GM23248 (cell line): ENCODE data around the gene M6PR. TPM values are rescaled to one million over a fixed set of nuclear protein-coding genes. Genes with fewer than 3 reads are reported as not detected.

Source experiments
- DNase-seq: peaks from one replicate; pipeline ENCODE4 v3.0.0-alpha.2; 2015
- H2AFZ ChIP-seq: fragments of 200-600 bp; sonication (generic); 2 replicates; pipeline ENCODE4 v1.6.1; 2016; ENCODE audit warnings: antibody characterized with exemption
- H3F3A ChIP-seq: fragments of 200-600 bp; sonication (generic); 2 replicates; pipeline ENCODE4 v1.6.1; 2016; ENCODE audit warnings: mild to moderate bottlenecking, antibody characterized with exemption, mixed run types; ENCODE audit not compliant: insufficient read depth
- H3K27ac ChIP-seq: fragments of 200-600 bp; sonication (generic); 2 replicates; pipeline ENCODE4 v1.5.1; 2016; ENCODE audit warnings: mild to moderate bottlenecking
- H3K27me3 ChIP-seq: fragments of 200-600 bp; sonication (generic); replicated peaks from 2 replicates; pipeline ENCODE4 v1.6.1; 2016; ENCODE audit warnings: mild to moderate bottlenecking; ENCODE audit not compliant: insufficient read depth
- H3K36me3 ChIP-seq: fragments of 200-600 bp; sonication (generic); 2 replicates; pipeline ENCODE4 v1.6.1; 2016; ENCODE audit warnings: low read depth, mild to moderate bottlenecking
- H3K4me1 ChIP-seq: fragments of 200-600 bp; sonication (generic); 2 replicates; pipeline ENCODE4 v1.6.1; 2016; ENCODE audit warnings: mild to moderate bottlenecking; ENCODE audit not compliant: insufficient read depth
- H3K4me2 ChIP-seq: fragments of 200-600 bp; sonication (generic); one replicate; pipeline ENCODE4 v1.6.1; 2016; ENCODE audit warnings: mild to moderate bottlenecking; ENCODE audit not compliant: unreplicated experiment
- H3K4me3 ChIP-seq: fragments of 200-600 bp; sonication (generic); 2 replicates; pipeline ENCODE4 v1.5.1; 2016; ENCODE audit warnings: mild to moderate bottlenecking
- H3K79me2 ChIP-seq: fragments of 200-600 bp; sonication (generic); 2 replicates; pipeline ENCODE4 v1.6.1; 2016; ENCODE audit warnings: mild to moderate bottlenecking; ENCODE audit not compliant: insufficient read depth
- H3K9ac ChIP-seq: fragments of 200-600 bp; sonication (generic); 2 replicates; pipeline ENCODE4 v1.6.1; 2016; ENCODE audit warnings: mild to moderate bottlenecking
- H3K9me2 ChIP-seq: fragments of 200-600 bp; sonication (generic); 2 replicates; pipeline ENCODE4 v1.6.1; 2016; ENCODE audit warnings: mixed run types, mild to moderate bottlenecking, moderate library complexity; ENCODE audit not compliant: insufficient read depth
- H3K9me3 ChIP-seq: fragments of 200-600 bp; sonication (generic); one replicate; pipeline ENCODE4 v1.6.1; 2017; ENCODE audit warnings: low read depth
- H4K20me1 ChIP-seq: fragments of 200-600 bp; sonication (generic); 2 replicates; pipeline ENCODE4 v1.6.0; 2016; ENCODE audit not compliant: insufficient read depth
- EZH2 ChIP-seq: fragments of 200-600 bp; sonication (generic); IDR thresholded peaks from 2 replicates; pipeline ENCODE4 v1.6.1; 2018; ENCODE audit warnings: antibody characterized with exemption, mild to moderate bottlenecking; ENCODE audit not compliant: insufficient read depth, poor library complexity, severe bottlenecking
- EZH2phosphoT487 ChIP-seq: fragments of 200-600 bp; sonication (generic); IDR thresholded peaks from 2 replicates; pipeline ENCODE4 v1.6.1; 2018; ENCODE audit warnings: antibody characterized with exemption, moderate library complexity, mild to moderate bottlenecking, low read depth; ENCODE audit not compliant: insufficient read depth
- WGBS, 2 experiments: methylation state at CpG; one replicate each; pipeline ENCODE4 v1.1.6; 2015 to 2017; ENCODE audit warnings: low lambda C conversion rate in 2 of 2, low coverage in 1 of 2; ENCODE audit errors: missing lambda C conversion rate in 2 of 2; 5-methylcytosine and 5-hydroxymethylcytosine counted together
- in situ Hi-C: fragments of 300-500 bp; cut with MboI; formaldehyde crosslinking; loops from 2 replicates; pipeline ENCODE4 v1.15.0; 2020
- polyA plus RNA-seq: library from polyadenylated mRNA; unstranded; fragments of >200 nt; fragmentation: Nextera tagmentation; extraction: Ambion mirVana; gene quantifications from 2 replicates; pipeline ENCODE4 v1.2.1, GENCODE V29; 2016
- total RNA-seq: library from RNA; depleted of rRNA; stranded (reverse); fragments of >200 nt; shearing (Covaris generic); gene quantifications from 2 replicates; pipeline ENCODE4 v1.2.3, GENCODE V29; 2014

M6PR gene
- total and polyA plus RNA-seq, 2 experiments from 2014 or later: 84.8 to 90.0 TPM

GRCh38 chr12:8985213-8985754, 35.8 kb upstream of the M6PR start:
- no peak overlapping the region for H2AFZ ChIP-seq
- TF ChIP-seq EZH2 (no peak), EZH2phosphoT487 (no peak)
- H3K9me2 ChIP-seq: no peaks in the 10 kb centered on the region
- no peak overlapping the region for H3K4me2 ChIP-seq
- no peaks in the 10 kb centered on the region for H3K9me3 ChIP-seq
- H3K4me3 ChIP-seq: no peak overlapping the region
- in situ Hi-C loops: no loop called here
- H3K36me3 ChIP-seq: no peaks in the 10 kb centered on the region
- no peaks in the 10 kb centered on the region for H3F3A ChIP-seq
- no peak overlapping the region for H3K9ac ChIP-seq
- 14 to 40% methylated on average over 1 of the region's 1 CpG for WGBS, 2 experiments
- H3K4me1 ChIP-seq: no peaks in the 10 kb centered on the region
- H3K27ac ChIP-seq: no peak overlapping the region
- no peak for DNase-seq
- no peaks in the 10 kb centered on the region for H3K79me2 ChIP-seq
- H3K27me3 ChIP-seq: no peaks in the 10 kb centered on the region
- no peaks in the 10 kb centered on the region for H4K20me1 ChIP-seq

GRCh38 chr12:8980137-8980536, 30.7 kb upstream of the M6PR start:
- no peaks in the 10 kb centered on the region for H3F3A ChIP-seq
- H3K27me3 ChIP-seq: no peaks in the 10 kb centered on the region
- H3K4me1 ChIP-seq: no peaks in the 10 kb centered on the region
- no peak for DNase-seq
- TF ChIP-seq EZH2: no peak
- TF ChIP-seq EZH2phosphoT487: no peak
- H3K4me2 ChIP-seq: no peak overlapping the region
- no peak overlapping the region for H3K9ac ChIP-seq
- no peak overlapping the region for H3K4me3 ChIP-seq
- H3K9me2 ChIP-seq: no peaks in the 10 kb centered on the region
- no peak overlapping the region for H2AFZ ChIP-seq
- H4K20me1 ChIP-seq: no peaks in the 10 kb centered on the region
- WGBS, 2 experiments: 59 to 60% methylated on average over 3 of the region's 3 CpGs
- H3K9me3 ChIP-seq: no peaks in the 10 kb centered on the region
- H3K27ac ChIP-seq: no peak overlapping the region
- in situ Hi-C loops: no loop called here
- no peaks in the 10 kb centered on the region for H3K79me2 ChIP-seq
- no peaks in the 10 kb centered on the region for H3K36me3 ChIP-seq

GRCh38 chr12:8970432-8970831, 21.0 kb upstream of the M6PR start:
- no peaks in the 10 kb centered on the region for H3K79me2 ChIP-seq
- H3K9me3 ChIP-seq: peaks cover 2% of the 10 kb centered on the region
- TF ChIP-seq EZH2 (no peak), EZH2phosphoT487 (no peak)
- H3K4me1 ChIP-seq: no peaks in the 10 kb centered on the region
- DNase-seq: no peak
- H3F3A ChIP-seq: no peaks in the 10 kb centered on the region
- in situ Hi-C loops: no loop called here
- 27 to 36% methylated on average over 1 of the region's 1 CpG for WGBS, 2 experiments
- H3K27me3 ChIP-seq: no peaks in the 10 kb centered on the region
- H3K27ac ChIP-seq: no peak overlapping the region
- H3K4me2 ChIP-seq: no peak overlapping the region
- no peak overlapping the region for H3K4me3 ChIP-seq
- no peaks in the 10 kb centered on the region for H3K36me3 ChIP-seq
- no peak overlapping the region for H3K9ac ChIP-seq
- H2AFZ ChIP-seq: no peak overlapping the region
- H4K20me1 ChIP-seq: no peaks in the 10 kb centered on the region
- no peaks in the 10 kb centered on the region for H3K9me2 ChIP-seq

GRCh38 chr12:8969861-8970411, 20.5 kb upstream of the M6PR start:
- no peaks in the 10 kb centered on the region for H3K36me3 ChIP-seq
- no peak overlapping the region for H2AFZ ChIP-seq
- H3K4me1 ChIP-seq: no peaks in the 10 kb centered on the region
- H3K9me2 ChIP-seq: no peaks in the 10 kb centered on the region
- DNase-seq: no peak
- H3K27me3 ChIP-seq: no peaks in the 10 kb centered on the region
- H3K9ac ChIP-seq: no peak overlapping the region
- H3K79me2 ChIP-seq: no peaks in the 10 kb centered on the region
- no peak overlapping the region for H3K27ac ChIP-seq
- H4K20me1 ChIP-seq: no peaks in the 10 kb centered on the region
- no peak overlapping the region for H3K4me2 ChIP-seq
- no peak for TF ChIP-seq EZH2
- TF ChIP-seq EZH2phosphoT487: no peak
- no peak overlapping the region for H3K4me3 ChIP-seq
- WGBS, 2 experiments: 22 to 34% methylated on average over 2 of the region's 2 CpGs
- in situ Hi-C loops: no loop called here
- peaks cover 2% of the 10 kb centered on the region for H3K9me3 ChIP-seq
- H3F3A ChIP-seq: no peaks in the 10 kb centered on the region

GRCh38 chr12:8968761-8969160, 19.3 kb upstream of the M6PR start:
- Histone ChIP-seq H3K9me2 (no peaks in the 10 kb centered on the region), H3K27ac (no peak overlapping the region), H3F3A (no peaks in the 10 kb centered on the region), H3K27me3 (no peaks in the 10 kb centered on the region), H3K4me3 (no peak overlapping the region), H3K9ac (no peak overlapping the region), H3K79me2 (no peaks in the 10 kb centered on the region), H3K4me2 (no peak overlapping the region), H3K9me3 (peaks cover 2% of the 10 kb centered on the region), H4K20me1 (no peaks in the 10 kb centered on the region), H2AFZ (no peak overlapping the region), H3K4me1 (no peaks in the 10 kb centered on the region), H3K36me3 (no peaks in the 10 kb centered on the region)
- in situ Hi-C loops: no loop called here
- no peak for TF ChIP-seq EZH2phosphoT487
- no peak for TF ChIP-seq EZH2
- no peak for DNase-seq
